Measurements from ENCODE around the gene CEP164. TPM values are rescaled to one million over a fixed set of nuclear protein-coding genes. Genes with fewer than 3 reads are reported as not detected.
"Not testable (repeated sequence)": the region's sequence is repeated elsewhere in the genome, so short reads cannot be mapped to it uniquely, and the experiment has no call there.

Gene CEP164
- total and polyA plus RNA-seq, 2 of the 8 experiments (the other 6 are each of a cell fraction or from before 2014, with no cell fraction given) = 8.4 to 20.8 TPM

- not testable (repeated sequence) for DNase-seq (ENCODE audit: low read depth in 1 of 2, low spot score in 2 of 2); H2BK12ac ChIP-seq (ENCODE audit: low read depth, low read length); H4K5ac ChIP-seq (ENCODE audit: insufficient read length, low read depth, low read length); H2AFZ ChIP-seq (ENCODE audit: low read length); H4K20me1 ChIP-seq (replicated peaks in 1 of 2; ENCODE audit: control insufficient read depth in 1 of 2, insufficient read depth in 2 of 2, low read length in 2 of 2); FAIRE-seq; H3K27ac ChIP-seq (ENCODE audit: low read depth, low read length); H3K23ac ChIP-seq (ENCODE audit: insufficient read length); H3K56ac ChIP-seq (replicated peaks; ENCODE audit: insufficient read length, low read depth, low read length); H4K8ac ChIP-seq (ENCODE audit: extremely low read depth, insufficient read depth, low read length); H2BK5ac ChIP-seq (ENCODE audit: low read depth, low read length); H3K4me2 ChIP-seq (ENCODE audit: insufficient read depth in 1 of 2, low read depth in 2 of 2, low read length in 2 of 2); H3K18ac ChIP-seq (ENCODE audit: extremely low read depth, low read length); H3K14ac ChIP-seq (ENCODE audit: insufficient read length); H2AK5ac ChIP-seq (ENCODE audit: low read depth, low read length); H3K4ac ChIP-seq (replicated peaks; ENCODE audit: insufficient read length, low read depth, low read length); H3K4me3 ChIP-seq (ENCODE audit: extremely low read depth in 1 of 4, insufficient read depth in 2 of 4, low read depth in 3 of 4, low read length in 4 of 4); H3K79me1 ChIP-seq (ENCODE audit: low read depth, low read length); H2BK120ac ChIP-seq (replicated peaks; ENCODE audit: low read depth, low read length); H2BK20ac ChIP-seq (ENCODE audit: low read length); H3K4me1 ChIP-seq (replicated peaks in 1 of 4; ENCODE audit: control insufficient read depth in 3 of 4, insufficient read depth in 4 of 4, low read length in 3 of 4); H3K23me2 ChIP-seq (ENCODE audit: low read depth, low read length); H3K27me3 ChIP-seq (replicated peaks in 1 of 4; ENCODE audit: control insufficient read depth in 3 of 4, extremely low read depth in 1 of 4, insufficient read depth in 3 of 4, low read length in 3 of 4); H3K9ac ChIP-seq (replicated peaks in 1 of 4; ENCODE audit: extremely low read depth in 1 of 4, low read depth in 3 of 4, low read length in 3 of 4); H4K91ac ChIP-seq (replicated peaks; ENCODE audit: insufficient read length, low read length); H3K79me2 ChIP-seq (ENCODE audit: control insufficient read depth in 1 of 2, insufficient read depth in 2 of 2, low read length in 2 of 2); H2BK15ac ChIP-seq (ENCODE audit: low read length)
- Histone ChIP-seq H3K9me3 (ENCODE audit: insufficient read depth in 2 of 2, low read depth in 1 of 2, low read length in 1 of 2) (peaks cover 10 to 16% of the 10 kb centered on the region in 2 experiments), H3K36me3 (ENCODE audit: control insufficient read depth in 2 of 4, insufficient read depth in 4 of 4, low read length in 3 of 4) (peaks cover 0 to 29% (median 18%) of the 10 kb centered on the region in 4 experiments; a peak in 7 of 8 replicates)
- ChIA-PET CTCF (ENCODE audit: partially characterized antibody) (interaction anchor here (1.1 kb wide), 1 partner anchor 15 kb away, joined by 3 read pairs; no protein-coding TSS in a partner anchor), POLR2A (ENCODE audit: partially characterized antibody) (interaction anchor here (1.5 kb wide), 1 partner anchor 11 kb away, joined by 3 read pairs; no protein-coding TSS in a partner anchor)
- 100% methylated on average over 2 of the region's 2 CpGs; no CpG with 5 or more reads in 1 of the 2 experiments for WGBS, 2 experiments (ENCODE audit: extremely low coverage in 1 of 2, insufficient coverage in 1 of 2, insufficient read length in 1 of 2, insufficient replicate concordance in 2 of 2, low coverage in 1 of 2, low lambda C conversion rate in 2 of 2, missing lambda C conversion rate in 1 of 2)
These were observed 71.0 kb downstream of the CEP164 start for GRCh38 chr11:117398618-117399017.
